ENCODE data around the gene SPDEF.

SPDEF gene

GRCh38 chr6:34602318-34603111, 46.4 kb upstream of the SPDEF start:
- ChIA-PET POLR2A (interaction anchor here (1.7 kb wide), 1 partner anchor 9 kb away, joined by 4 read pairs; no protein-coding TSS in a partner anchor), CTCF (interaction anchor here (0.5 to 6.3 kb wide), 7 partner anchors 7 to 354 kb away, joined by 3 to 61 read pairs (median 5); no protein-coding TSS in a partner anchor)
- H3K4me3 ChIP-seq (ENCODE audit: low read depth, low read length) = no peak overlapping the region
- H3K36me3 ChIP-seq (ENCODE audit: control insufficient read depth in 2 of 2, insufficient read depth in 1 of 2, low read length in 2 of 2) = peaks cover 0 to 16% of the 10 kb centered on the region in 2 experiments; a peak in 2 of 3 replicates
- peak; percentile 86 for TF ChIP-seq ZBTB17 (tag by site-specific recombination; IDR thresholded peaks at IDR 0.05)
- no peak for TF ChIP-seq ZNF621 (tag by site-specific recombination; IDR thresholded peaks at IDR 0.05)
- TF ChIP-seq HOXA7 (CRISPR knock-in tag; IDR thresholded peaks at IDR 0.05; ENCODE audit: borderline replicate concordance) = no peak
- TF ChIP-seq GLIS1 (tag by site-specific recombination; IDR thresholded peaks at IDR 0.05) = peak; percentile 35
- peak; percentile 68; the same call in 1 of the 2 replicates for TF ChIP-seq ZNF394 (tag by site-specific recombination; IDR thresholded peaks at IDR 0.05; ENCODE audit: borderline replicate concordance)
- TF ChIP-seq PRDM1 (tag by site-specific recombination; IDR thresholded peaks at IDR 0.05) = 0 out of 2 replicates have a peak, but pooled peaks have one; percentile 34
- peak; percentile 93 for TF ChIP-seq ZIC2 (tag by site-specific recombination; IDR thresholded peaks at IDR 0.05)
- no peaks in the 10 kb centered on the region for H3K9me3 ChIP-seq (ENCODE audit: control insufficient read depth, insufficient read depth, low read depth, low read length)
- no peak overlapping the region for H3K27ac ChIP-seq (ENCODE audit: extremely low read depth, low read depth, low read length)
- peaks cover 13% of the 10 kb centered on the region for H3K4me1 ChIP-seq (ENCODE audit: control insufficient read depth, insufficient read depth, low read length)

GRCh38 chr6:34601706-34602105, 45.6 kb upstream of the SPDEF start:
- no peak overlapping the region for H3K4me3 ChIP-seq (ENCODE audit: low read depth, low read length)
- peaks cover 0 to 11% of the 10 kb centered on the region in 2 experiments; a peak in 2 of 3 replicates for H3K36me3 ChIP-seq (ENCODE audit: control insufficient read depth in 2 of 2, insufficient read depth in 1 of 2, low read length in 2 of 2)
- H3K27ac ChIP-seq (ENCODE audit: extremely low read depth, low read depth, low read length) = no peak overlapping the region
- ChIA-PET POLR2A (interaction anchor here (1.7 kb wide), 1 partner anchor 8 kb away, joined by 4 read pairs; no protein-coding TSS in a partner anchor), CTCF (interaction anchor here (0.5 to 6.3 kb wide), 7 partner anchors 8 to 429 kb away, joined by 3 to 61 read pairs (median 5); no protein-coding TSS in a partner anchor)
- H3K4me1 ChIP-seq (ENCODE audit: control insufficient read depth, insufficient read depth, low read length) = peaks cover 13% of the 10 kb centered on the region
- H3K9me3 ChIP-seq (ENCODE audit: control insufficient read depth, insufficient read depth, low read depth, low read length) = no peaks in the 10 kb centered on the region
- TF ChIP-seq SP3 (tag by site-specific recombination; IDR thresholded peaks at IDR 0.05) (no peak), ZNF600 (tag by site-specific recombination; IDR thresholded peaks at IDR 0.05) (no peak), ZBTB7A (tag by site-specific recombination; IDR thresholded peaks at IDR 0.05; ENCODE audit: low read depth) (no peak), ELK4 (IDR thresholded peaks at IDR 0.05; ENCODE audit: borderline replicate concordance, low read depth, low read length) (no peak), TCF7L2 (IDR thresholded peaks at IDR 0.05; ENCODE audit: borderline replicate concordance, low read depth, low read length) (no peak), PRDM2 (tag by site-specific recombination; IDR thresholded peaks at IDR 0.05; ENCODE audit: borderline replicate concordance) (no peak), ZFHX2 (tag by site-specific recombination; conservative IDR thresholded peaks at IDR 0.05) (no peak), ZNF776 (tag by site-specific recombination; IDR thresholded peaks at IDR 0.05; ENCODE audit: borderline replicate concordance) (no peak), ZBTB1 (tag by site-specific recombination; IDR thresholded peaks at IDR 0.05) (no peak), HOXA7 (CRISPR knock-in tag; IDR thresholded peaks at IDR 0.05; ENCODE audit: borderline replicate concordance) (no peak), ZNF184 (tag by site-specific recombination; IDR thresholded peaks at IDR 0.05) (no peak), IKZF3 (tag by site-specific recombination; IDR thresholded peaks at IDR 0.05) (no peak), ZNF37A (tag by site-specific recombination; IDR thresholded peaks at IDR 0.05) (no peak), INSM2 (tag by site-specific recombination; IDR thresholded peaks at IDR 0.05) (no peak), PRDM4 (tag by site-specific recombination; IDR thresholded peaks at IDR 0.05) (no peak), ZNF701 (tag by site-specific recombination; IDR thresholded peaks at IDR 0.05) (no peak)

Measured in HEK293 (cell line).